H9 (cell line): ENCODE results near the gene BHLHA15. TPM values are rescaled to one million over a fixed set of nuclear protein-coding genes. Genes with fewer than 3 reads are reported as not detected.

Experiments
- DNase-seq: peaks from one replicate; pipeline ENCODE4 v3.0.0-alpha.2; 2017
- H2AFZ ChIP-seq: one replicate; pipeline ENCODE4 v1.6.1; 2013; ENCODE audit warnings: mild to moderate bottlenecking, low read length, control low read depth, moderate library complexity
- H2AK5ac ChIP-seq: 2 replicates; pipeline ENCODE4 v1.6.1; 2013; ENCODE audit warnings: low read length, control low read depth, mixed read lengths; ENCODE audit not compliant: insufficient read length
- H2BK120ac ChIP-seq: one replicate; pipeline ENCODE4 v1.6.1; 2013; ENCODE audit warnings: low read depth, mild to moderate bottlenecking, low read length, control low read depth, inconsistent platforms; ENCODE audit not compliant: poor library complexity, severe bottlenecking
- H2BK12ac ChIP-seq: 2 replicates; pipeline ENCODE4 v1.6.1; 2013; ENCODE audit warnings: low read length, control low read depth, mixed read lengths, low read depth; ENCODE audit not compliant: insufficient read length
- H2BK15ac ChIP-seq: 2 replicates; pipeline ENCODE4 v1.6.1; 2013; ENCODE audit warnings: low read depth, low read length, control low read depth
- H2BK20ac ChIP-seq: one replicate; pipeline ENCODE4 v1.6.1; 2013; ENCODE audit warnings: low read depth, mild to moderate bottlenecking, low read length, control low read depth, inconsistent platforms; ENCODE audit not compliant: poor library complexity, severe bottlenecking
- H2BK5ac ChIP-seq: 2 replicates; pipeline ENCODE4 v1.6.1; 2013; ENCODE audit warnings: low read length, control low read depth, mixed read lengths; ENCODE audit not compliant: insufficient read length
- H3K14ac ChIP-seq: 2 replicates; pipeline ENCODE4 v1.6.1; 2013; ENCODE audit warnings: low read length, control low read depth; ENCODE audit not compliant: insufficient read depth
- H3K18ac ChIP-seq: 2 replicates; pipeline ENCODE4 v1.6.1; 2013; ENCODE audit warnings: low read depth, mild to moderate bottlenecking, mixed read lengths, low read length, control low read depth; ENCODE audit not compliant: insufficient read length
- H3K23ac ChIP-seq: 2 replicates; pipeline ENCODE4 v1.6.1; 2013; ENCODE audit warnings: low read length, control low read depth, mixed read lengths, low read depth; ENCODE audit not compliant: insufficient read length
- H3K23me2 ChIP-seq: 2 replicates; pipeline ENCODE4 v1.6.1; 2013; ENCODE audit warnings: low read depth, mild to moderate bottlenecking, mixed read lengths, low read length, control low read depth; ENCODE audit not compliant: insufficient read length, poor library complexity, severe bottlenecking
- H3K27ac ChIP-seq: 2 replicates; pipeline ENCODE4 v1.5.1; 2013; ENCODE audit warnings: low read length, control low read depth, mixed read lengths, low read depth; ENCODE audit not compliant: insufficient read length
- H3K27me3 ChIP-seq: 2 replicates; pipeline ENCODE4 v1.6.1; 2013; ENCODE audit warnings: low read length, control low read depth, inconsistent platforms; ENCODE audit not compliant: insufficient read depth
- H3K4ac ChIP-seq: 2 replicates; pipeline ENCODE4 v1.6.1; 2013; ENCODE audit warnings: low read depth, mild to moderate bottlenecking, control low read depth, inconsistent platforms, low read length, moderate library complexity
- H3K4me1 ChIP-seq: 2 replicates; pipeline ENCODE4 v1.6.1; 2013; ENCODE audit warnings: low read length, control low read depth, inconsistent platforms; ENCODE audit not compliant: insufficient read depth
- H3K4me2 ChIP-seq: 2 replicates; pipeline ENCODE4 v1.6.1; 2013; ENCODE audit warnings: low read length, control low read depth, mixed read lengths; ENCODE audit not compliant: insufficient read length, insufficient read depth
- H3K56ac ChIP-seq: 2 replicates; pipeline ENCODE4 v1.6.1; 2013; ENCODE audit warnings: low read depth, mild to moderate bottlenecking, mixed read lengths, low read length, control low read depth; ENCODE audit not compliant: insufficient read length
- H3K79me1 ChIP-seq: 2 replicates; pipeline ENCODE4 v1.6.1; 2013; ENCODE audit warnings: low read depth, mild to moderate bottlenecking, moderate library complexity, low read length, control low read depth, inconsistent platforms; ENCODE audit not compliant: insufficient read depth, poor library complexity, severe bottlenecking
- H3K79me2 ChIP-seq: 2 replicates; pipeline ENCODE4 v1.6.1; 2013; ENCODE audit warnings: low read length, control low read depth, inconsistent platforms; ENCODE audit not compliant: insufficient read depth
- H3K9ac ChIP-seq: 2 replicates; pipeline ENCODE4 v1.6.1; 2013; ENCODE audit warnings: low read length, control low read depth, mixed read lengths; ENCODE audit not compliant: insufficient read length; ENCODE audit errors: extremely low read depth
- H3K9me3 ChIP-seq: one replicate; pipeline ENCODE4 v1.6.1; 2013; ENCODE audit warnings: low read depth, low read length, inconsistent platforms; ENCODE audit not compliant: control insufficient read depth
- H3T11ph ChIP-seq: one replicate; pipeline ENCODE4 v1.6.1; 2013; ENCODE audit warnings: mild to moderate bottlenecking, low read length, control low read depth, inconsistent platforms
- H4K20me1 ChIP-seq: one replicate; pipeline ENCODE4 v1.6.1; 2013; ENCODE audit not compliant: control insufficient read depth, insufficient read length, insufficient read depth
- H4K5ac ChIP-seq: 2 replicates; pipeline ENCODE4 v1.6.1; 2013; ENCODE audit warnings: low read depth, mild to moderate bottlenecking, mixed read lengths, low read length, control low read depth; ENCODE audit not compliant: insufficient read length
- H4K8ac ChIP-seq: replicated peaks from 2 replicates; pipeline ENCODE4 v1.6.1; 2013; ENCODE audit warnings: low read length, control low read depth, mixed read lengths, low read depth; ENCODE audit not compliant: insufficient read length
- H4K91ac ChIP-seq: 2 replicates; pipeline ENCODE4 v1.6.1; 2013; ENCODE audit warnings: low read depth, mild to moderate bottlenecking, moderate library complexity, mixed read lengths, low read length, control low read depth; ENCODE audit not compliant: insufficient read length
- H3K27ac Mint-ChIP-seq, 3 experiments: 2 replicates in 2 of 3; 3 replicates in 1 of 3; pipeline ENCODE4 v1.8.0; 2020 to 2021; ENCODE audit warnings: mixed read lengths in 3 of 3, mild to moderate bottlenecking in 1 of 3, moderate library complexity in 1 of 3
- H3K27me3 Mint-ChIP-seq: 2 replicates; pipeline ENCODE4 v1.8.0; 2021; ENCODE audit warnings: low read depth, mild to moderate bottlenecking, moderate library complexity, mixed read lengths
- H3K36me3 Mint-ChIP-seq, 3 experiments: 2 replicates in 2 of 3; 3 replicates in 1 of 3; pipeline ENCODE4 v1.8.0; 2020 to 2021; ENCODE audit warnings: low read depth in 3 of 3, mixed read lengths in 3 of 3; ENCODE audit not compliant: insufficient read depth in 1 of 3
- H3K4me1 Mint-ChIP-seq, 2 experiments: 2 replicates each; pipeline ENCODE4 v1.8.0; 2020; ENCODE audit warnings: mixed read lengths in 2 of 2
- H3K4me3 Mint-ChIP-seq, 2 experiments: 2 replicates in 1 of 2; 3 replicates in 1 of 2; pipeline ENCODE4 v1.8.0; 2020 to 2021; ENCODE audit warnings: mild to moderate bottlenecking in 2 of 2, mixed read lengths in 2 of 2, moderate library complexity in 1 of 2
- H3K9me3 Mint-ChIP-seq, 2 experiments: 2 replicates in 1 of 2; 3 replicates in 1 of 2; pipeline ENCODE4 v1.8.0; 2020; ENCODE audit warnings: mild to moderate bottlenecking in 2 of 2, mixed read lengths in 2 of 2, moderate library complexity in 1 of 2
- CTCF ChIP-seq: fragments of 200-600 bp; sonication (generic); conservative IDR thresholded peaks from 3 replicates; pipeline ENCODE4 v1.8.0; 2021; ENCODE audit warnings: antibody characterized with exemption, mild to moderate bottlenecking
- WGBS: extraction: QIAGEN DNeasy Blood & Tissue Kit; methylation state at CpG from one replicate; pipeline ENCODE4 v1.1.7; 2013; ENCODE audit warnings: missing lambda C conversion rate, low lambda C conversion rate, mixed read lengths; ENCODE audit not compliant: insufficient read length; ENCODE audit errors: extremely low coverage; 5-methylcytosine and 5-hydroxymethylcytosine counted together
- total RNA-seq: library from RNA; stranded (reverse); gene quantifications from 2 replicates; pipeline ENCODE4 v1.2.1, GENCODE V29; 2021

Gene BHLHA15
- total RNA-seq, 1 experiment from 2014 or later: 1.4 TPM

- H2BK12ac ChIP-seq: no peak overlapping the region
- no peak overlapping the region for H3K4ac ChIP-seq
- H3K79me2 ChIP-seq: 0 out of 2 replicates have a peak, but pooled peaks cover 3% of the 10 kb centered on the region
- H4K8ac ChIP-seq: no peak overlapping the region
- TF ChIP-seq CTCF: no peak
- no peak overlapping the region for H2BK5ac ChIP-seq
- H2BK15ac ChIP-seq: no peak overlapping the region
- no peaks in the 10 kb centered on the region for H3K9me3 Mint-ChIP-seq
- H2AK5ac ChIP-seq: no peak overlapping the region
- no CpG with 5 or more reads among the region's 18 CpGs for WGBS
- no peak overlapping the region for H2BK20ac ChIP-seq
- no peaks in the 10 kb centered on the region for H3K4me1 ChIP-seq
- no peak overlapping the region for H3K4me2 ChIP-seq
- H3K27me3 Mint-ChIP-seq: no peaks in the 10 kb centered on the region
- H3K36me3 Mint-ChIP-seq: peaks cover 13 to 30% (median 30%) of the 10 kb centered on the region in 3 experiments; a peak in 6 of 7 replicates
- no peak overlapping the region for H3K14ac ChIP-seq
- no peaks in the 10 kb centered on the region for H3K27me3 ChIP-seq
- H2AFZ ChIP-seq: no peak overlapping the region
- H3K18ac ChIP-seq: no peak overlapping the region
- no peak overlapping the region for H3K56ac ChIP-seq
- no peak for DNase-seq
- no peak overlapping the region for H2BK120ac ChIP-seq
- H3T11ph ChIP-seq: no peak overlapping the region
- H3K23me2 ChIP-seq: no peaks in the 10 kb centered on the region
- no peaks in the 10 kb centered on the region for H3K4me1 Mint-ChIP-seq
- no peak overlapping the region; a peak in 1 of 7 replicates for H3K27ac Mint-ChIP-seq
- no peak overlapping the region for H3K4me3 Mint-ChIP-seq
- H3K23ac ChIP-seq: no peak overlapping the region
- no peak overlapping the region for H3K9ac ChIP-seq
- H4K91ac ChIP-seq: no peak overlapping the region
- H3K79me1 ChIP-seq: no peaks in the 10 kb centered on the region
- H3K9me3 ChIP-seq: no peaks in the 10 kb centered on the region
- no peaks in the 10 kb centered on the region for H4K20me1 ChIP-seq
- no peak overlapping the region for H4K5ac ChIP-seq
- H3K27ac ChIP-seq: no peak overlapping the region
Measured at GRCh38 chr7:98203964-98204605, 7.2 kb upstream of the BHLHA15 start.
